Measurements from ENCODE around the gene C9orf72. TPM values are rescaled to one million over a fixed set of nuclear protein-coding genes. Genes with fewer than 3 reads are reported as not detected.

C9orf72 gene
- total and polyA plus RNA-seq, 2 of the 4 experiments (the other 2 are of a cell fraction), result 2.0 to 3.4 TPM

DNA sequence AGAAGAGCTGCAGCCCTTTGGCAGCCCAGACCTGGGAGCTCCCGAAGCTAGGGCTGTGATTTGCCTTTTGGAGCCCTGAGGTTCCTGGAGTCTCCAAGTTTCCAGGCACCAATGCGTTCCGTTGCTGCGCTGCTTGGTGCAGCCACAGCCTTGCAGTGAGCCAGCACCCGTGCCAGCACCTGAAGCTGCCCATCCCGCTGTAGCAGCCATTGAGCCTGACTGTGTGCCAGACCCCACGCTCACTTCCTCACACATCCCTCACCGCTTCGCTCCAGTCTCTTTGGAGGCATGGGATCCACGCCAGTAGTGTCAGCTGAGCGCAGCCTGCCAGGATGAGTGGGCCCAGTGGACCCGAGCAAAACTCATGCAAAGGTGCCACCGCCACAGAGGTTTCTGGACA lies 22.5 kb upstream of the C9orf72 start:
- DNase-seq, result no peak

More for the DNA sequence above, 22.5 kb upstream of the C9orf72 start:
- H4K91ac ChIP-seq (ENCODE audit: insufficient read depth, low read depth, low read length), result no peak overlapping the region
- BruUV-seq (replicated peaks), result no TSS peak
- H3K4me1 ChIP-seq (ENCODE audit: control insufficient read depth, insufficient read depth, low read length), result no peaks in the 10 kb centered on the region
- H3K9ac ChIP-seq (ENCODE audit: low read depth, low read length), result no peak overlapping the region
- H2AFZ ChIP-seq (replicated peaks; ENCODE audit: low read length, poor library complexity), result no peak overlapping the region
- no peak overlapping the region for H2AK5ac ChIP-seq (ENCODE audit: low read depth, low read length)
- no peaks in the 10 kb centered on the region for H3K27me3 ChIP-seq (ENCODE audit: control insufficient read depth, insufficient read depth, low read length)
- H3K56ac ChIP-seq (ENCODE audit: extremely low read depth, insufficient read depth, low read length), result no peak overlapping the region
- intact Hi-C loops (cut with micrococcal nuclease), result no loop called here
- no peak overlapping the region for H3K18ac ChIP-seq (ENCODE audit: low read depth, low read length)
- ATAC-seq (ENCODE audit: low read depth), result no peak
- no peaks in the 10 kb centered on the region for H3K36me3 ChIP-seq (ENCODE audit: control insufficient read depth, insufficient read depth, low read length)
- in situ Hi-C loops (cut with MboI; ENCODE audit: low sequenced_read_pairs), result no loop called here
- H3K9me1 ChIP-seq (ENCODE audit: insufficient read depth, low read length), result no peaks in the 10 kb centered on the region
- H4K5ac ChIP-seq (ENCODE audit: low read depth, low read length), result no peak overlapping the region
- no peak overlapping the region for H2BK20ac ChIP-seq (ENCODE audit: low read depth, low read length)
- H2AK9ac ChIP-seq (replicated peaks; ENCODE audit: low read depth, low read length, poor library complexity), result no peak overlapping the region
- no peak overlapping the region for H2BK5ac ChIP-seq (ENCODE audit: low read depth, low read length, poor library complexity, severe bottlenecking)
- no peak overlapping the region for H3K23ac ChIP-seq (ENCODE audit: low read depth, low read length)
- H3K27ac ChIP-seq (ENCODE audit: insufficient read depth, low read length), result no peak overlapping the region
- no peaks in the 10 kb centered on the region for H3K9me3 ChIP-seq (ENCODE audit: control insufficient read depth, insufficient read depth, low read length)
- WGBS, 2 experiments (ENCODE audit: extremely low coverage in 2 of 2, insufficient read length in 1 of 2), result 77% methylated on average over 3 of the region's 13 CpGs; no CpG with 5 or more reads in 1 of the 2 experiments
- no peak overlapping the region for H4K8ac ChIP-seq (ENCODE audit: low read depth in 2 of 2, low read length in 2 of 2)
- no peak overlapping the region for H3K14ac ChIP-seq (replicated peaks; ENCODE audit: low read depth, low read length)
- H2BK120ac ChIP-seq (ENCODE audit: low read depth, low read length), result no peak overlapping the region
- TF ChIP-seq BHLHE40 (IDR thresholded peaks at IDR 0.05; ENCODE audit: low read depth, low read length) (no peak), CEBPB (IDR thresholded peaks at IDR 0.05; ENCODE audit: low read depth, low read length) (no peak), MAZ (IDR thresholded peaks at IDR 0.05; ENCODE audit: borderline replicate concordance, low read depth, low read length) (no peak), MXI1 (IDR thresholded peaks at IDR 0.05; ENCODE audit: borderline replicate concordance, low read depth, low read length) (no peak), FOS (IDR thresholded peaks at IDR 0.05; ENCODE audit: low read depth, low read length) (no peak), NFE2L2 (IDR thresholded peaks at IDR 0.05; ENCODE audit: low read depth, low read length) (no peak), RAD21 (IDR thresholded peaks at IDR 0.05; ENCODE audit: low read length) (no peak), SMC3 (IDR thresholded peaks at IDR 0.05; ENCODE audit: low read depth, low read length) (no peak), MAFK (IDR thresholded peaks at IDR 0.05; ENCODE audit: low read depth, low read length) (no peak)
- TF ChIP-seq, protein P1, sequence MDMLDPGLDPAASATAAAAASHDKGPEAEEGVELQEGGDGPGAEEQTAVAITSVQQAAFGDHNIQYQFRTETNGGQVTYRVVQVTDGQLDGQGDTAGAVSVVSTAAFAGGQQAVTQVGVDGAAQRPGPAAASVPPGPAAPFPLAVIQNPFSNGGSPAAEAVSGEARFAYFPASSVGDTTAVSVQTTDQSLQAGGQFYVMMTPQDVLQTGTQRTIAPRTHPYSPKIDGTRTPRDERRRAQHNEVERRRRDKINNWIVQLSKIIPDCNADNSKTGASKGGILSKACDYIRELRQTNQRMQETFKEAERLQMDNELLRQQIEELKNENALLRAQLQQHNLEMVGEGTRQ (IDR thresholded peaks at IDR 0.05; ENCODE audit: low read depth, low read length), result no peak
- TF ChIP-seq, protein P2, sequence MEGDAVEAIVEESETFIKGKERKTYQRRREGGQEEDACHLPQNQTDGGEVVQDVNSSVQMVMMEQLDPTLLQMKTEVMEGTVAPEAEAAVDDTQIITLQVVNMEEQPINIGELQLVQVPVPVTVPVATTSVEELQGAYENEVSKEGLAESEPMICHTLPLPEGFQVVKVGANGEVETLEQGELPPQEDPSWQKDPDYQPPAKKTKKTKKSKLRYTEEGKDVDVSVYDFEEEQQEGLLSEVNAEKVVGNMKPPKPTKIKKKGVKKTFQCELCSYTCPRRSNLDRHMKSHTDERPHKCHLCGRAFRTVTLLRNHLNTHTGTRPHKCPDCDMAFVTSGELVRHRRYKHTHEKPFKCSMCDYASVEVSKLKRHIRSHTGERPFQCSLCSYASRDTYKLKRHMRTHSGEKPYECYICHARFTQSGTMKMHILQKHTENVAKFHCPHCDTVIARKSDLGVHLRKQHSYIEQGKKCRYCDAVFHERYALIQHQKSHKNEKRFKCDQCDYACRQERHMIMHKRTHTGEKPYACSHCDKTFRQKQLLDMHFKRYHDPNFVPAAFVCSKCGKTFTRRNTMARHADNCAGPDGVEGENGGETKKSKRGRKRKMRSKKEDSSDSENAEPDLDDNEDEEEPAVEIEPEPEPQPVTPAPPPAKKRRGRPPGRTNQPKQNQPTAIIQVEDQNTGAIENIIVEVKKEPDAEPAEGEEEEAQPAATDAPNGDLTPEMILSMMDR (conservative IDR thresholded peaks at IDR 0.05; ENCODE audit: low read depth, low read length), result no peak
- no peak overlapping the region for H2BK15ac ChIP-seq (ENCODE audit: low read depth, low read length)
- dilution Hi-C loops (cut with HindIII; ENCODE audit: low sequenced_read_pairs, unreplicated experiment), result no loop called here
- H4K20me1 ChIP-seq (ENCODE audit: insufficient read depth, low read length), result no peaks in the 10 kb centered on the region
- CTCF ChIA-PET, result no interaction called here
- H3K4me2 ChIP-seq (ENCODE audit: low read depth, low read length), result no peak overlapping the region
- H3K4me3 ChIP-seq (ENCODE audit: insufficient read depth, low read depth, low read length), result no peak overlapping the region
- POLR2A ChIA-PET (ENCODE audit: unreplicated experiment), result no interaction called here
- H3K79me1 ChIP-seq (ENCODE audit: low read depth in 1 of 2, low read length in 2 of 2), result no peaks in the 10 kb centered on the region
- no peak overlapping the region for H3K4ac ChIP-seq (ENCODE audit: low read depth, low read length)
